HepG2 (cell line): ENCODE measurements around the gene SDK2.

Source experiments
- EP300 ChIP-seq, 3 experiments: sonication (generic) in 1 of 3; formaldehyde crosslinking in 1 of 3; IDR thresholded peaks; 2 replicates each; pipeline versions ENCODE4 v1.5.1 to v1.6.1; 2011 to 2020; ENCODE audit warnings: low read depth in 2 of 3, low read length in 2 of 3, borderline replicate concordance in 1 of 3, improper control_type of control experiment in 1 of 3, mild to moderate bottlenecking in 1 of 3, missing genetic modification reagents in 1 of 3, moderate library complexity in 1 of 3
- HDAC2 ChIP-seq: sonication (generic); formaldehyde crosslinking; IDR thresholded peaks from 2 replicates; pipeline ENCODE4 v1.4.0; 2020; ENCODE audit warnings: missing genetic modification reagents
- MIER3 ChIP-seq: IDR thresholded peaks from 2 replicates; pipeline ENCODE4 v1.6.1; 2016; ENCODE audit warnings: missing compliant biosample characterization, borderline replicate concordance
- ZNF414 ChIP-seq: sonication (generic); formaldehyde crosslinking; IDR thresholded peaks from 2 replicates; pipeline ENCODE4 v1.5.0; 2020; ENCODE audit warnings: missing genetic modification reagents
- TF ChIP-seq, protein P1 (sequence below): sonication (generic); formaldehyde crosslinking; IDR thresholded peaks from 2 replicates; pipeline ENCODE4 v1.5.0; 2020; ENCODE audit warnings: mild to moderate bottlenecking, missing genetic modification reagents, moderate library complexity
- TF ChIP-seq, protein P2 (sequence below): sonication (generic); formaldehyde crosslinking; IDR thresholded peaks from 2 replicates; pipeline ENCODE4 v1.5.0; 2020; ENCODE audit warnings: missing genetic modification reagents

GRCh38 chr17:73368085-73368631 lies 276.1 kb downstream of the SDK2 start:
- TF ChIP-seq EP300 (IDR thresholded peaks at IDR 0.05; ENCODE audit: low read depth in 2 of 2, low read length in 2 of 2) (no peak), EP300 (CRISPR knock-in tag; IDR thresholded peaks at IDR 0.05; ENCODE audit: borderline replicate concordance) (no peak), MIER3 (CRISPR knock-in tag) (no peak), HDAC2 (CRISPR knock-in tag) (no peak), ZNF414 (CRISPR knock-in tag) (no peak)
- TF ChIP-seq, protein P1, sequence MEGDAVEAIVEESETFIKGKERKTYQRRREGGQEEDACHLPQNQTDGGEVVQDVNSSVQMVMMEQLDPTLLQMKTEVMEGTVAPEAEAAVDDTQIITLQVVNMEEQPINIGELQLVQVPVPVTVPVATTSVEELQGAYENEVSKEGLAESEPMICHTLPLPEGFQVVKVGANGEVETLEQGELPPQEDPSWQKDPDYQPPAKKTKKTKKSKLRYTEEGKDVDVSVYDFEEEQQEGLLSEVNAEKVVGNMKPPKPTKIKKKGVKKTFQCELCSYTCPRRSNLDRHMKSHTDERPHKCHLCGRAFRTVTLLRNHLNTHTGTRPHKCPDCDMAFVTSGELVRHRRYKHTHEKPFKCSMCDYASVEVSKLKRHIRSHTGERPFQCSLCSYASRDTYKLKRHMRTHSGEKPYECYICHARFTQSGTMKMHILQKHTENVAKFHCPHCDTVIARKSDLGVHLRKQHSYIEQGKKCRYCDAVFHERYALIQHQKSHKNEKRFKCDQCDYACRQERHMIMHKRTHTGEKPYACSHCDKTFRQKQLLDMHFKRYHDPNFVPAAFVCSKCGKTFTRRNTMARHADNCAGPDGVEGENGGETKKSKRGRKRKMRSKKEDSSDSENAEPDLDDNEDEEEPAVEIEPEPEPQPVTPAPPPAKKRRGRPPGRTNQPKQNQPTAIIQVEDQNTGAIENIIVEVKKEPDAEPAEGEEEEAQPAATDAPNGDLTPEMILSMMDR (CRISPR knock-in tag): no peak
- TF ChIP-seq, protein P2, sequence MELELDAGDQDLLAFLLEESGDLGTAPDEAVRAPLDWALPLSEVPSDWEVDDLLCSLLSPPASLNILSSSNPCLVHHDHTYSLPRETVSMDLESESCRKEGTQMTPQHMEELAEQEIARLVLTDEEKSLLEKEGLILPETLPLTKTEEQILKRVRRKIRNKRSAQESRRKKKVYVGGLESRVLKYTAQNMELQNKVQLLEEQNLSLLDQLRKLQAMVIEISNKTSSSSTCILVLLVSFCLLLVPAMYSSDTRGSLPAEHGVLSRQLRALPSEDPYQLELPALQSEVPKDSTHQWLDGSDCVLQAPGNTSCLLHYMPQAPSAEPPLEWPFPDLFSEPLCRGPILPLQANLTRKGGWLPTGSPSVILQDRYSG (CRISPR knock-in tag): no peak
